GM18508 (cell line): ENCODE results near the gene XRCC4.

ENCODE experiments used
- ATAC-seq: cut with Tn5 transposase; IDR thresholded peaks from one replicate; pipeline ENCODE4 v1.9.1; 2021; ENCODE audit warnings: moderate number of reproducible peaks; ENCODE audit not compliant: insufficient read depth, unreplicated experiment

The XRCC4 gene

GRCh38 chr5:83069096-83069799 is 8.1 kb upstream of the XRCC4 start:
- no peak for ATAC-seq

DNA sequence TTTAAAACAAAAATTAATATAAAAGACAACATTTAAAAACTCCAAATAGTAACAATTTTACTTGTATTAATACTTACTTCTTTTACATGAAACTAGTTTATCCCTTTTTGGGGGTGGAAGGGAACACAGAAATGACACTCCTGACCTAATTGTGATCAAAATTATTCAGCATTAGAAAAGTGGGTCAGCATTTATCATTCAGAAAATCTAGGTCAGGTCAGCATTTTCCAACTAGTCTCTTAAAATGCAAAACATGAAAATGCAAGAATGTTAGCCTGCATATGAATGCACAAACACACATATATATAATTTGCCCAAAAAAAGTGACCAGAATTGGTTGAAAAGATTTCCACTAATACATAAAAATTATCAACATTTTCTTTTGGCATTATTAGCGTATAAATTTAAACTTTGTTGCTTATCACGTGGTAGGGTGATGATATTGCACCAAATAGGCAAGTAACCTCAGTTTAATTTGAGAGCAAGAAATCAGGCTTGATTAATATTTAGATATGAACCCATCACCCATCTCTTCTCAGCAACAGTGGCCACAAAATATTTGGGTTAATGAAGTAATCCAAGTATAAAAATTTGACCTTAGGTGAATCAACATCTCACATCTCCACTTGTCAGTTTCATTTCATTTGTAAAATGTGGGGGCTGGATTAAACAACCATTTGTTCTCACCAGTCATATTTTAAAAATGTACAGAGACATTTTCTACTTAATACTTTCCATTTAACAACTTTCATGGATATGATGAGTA is 5.9 kb upstream of the XRCC4 start:
- ATAC-seq, result no peak

- ATAC-seq, result no peak
Measured at GRCh38 chr5:83072966-83073365, 4.4 kb upstream of the XRCC4 start.

DNA sequence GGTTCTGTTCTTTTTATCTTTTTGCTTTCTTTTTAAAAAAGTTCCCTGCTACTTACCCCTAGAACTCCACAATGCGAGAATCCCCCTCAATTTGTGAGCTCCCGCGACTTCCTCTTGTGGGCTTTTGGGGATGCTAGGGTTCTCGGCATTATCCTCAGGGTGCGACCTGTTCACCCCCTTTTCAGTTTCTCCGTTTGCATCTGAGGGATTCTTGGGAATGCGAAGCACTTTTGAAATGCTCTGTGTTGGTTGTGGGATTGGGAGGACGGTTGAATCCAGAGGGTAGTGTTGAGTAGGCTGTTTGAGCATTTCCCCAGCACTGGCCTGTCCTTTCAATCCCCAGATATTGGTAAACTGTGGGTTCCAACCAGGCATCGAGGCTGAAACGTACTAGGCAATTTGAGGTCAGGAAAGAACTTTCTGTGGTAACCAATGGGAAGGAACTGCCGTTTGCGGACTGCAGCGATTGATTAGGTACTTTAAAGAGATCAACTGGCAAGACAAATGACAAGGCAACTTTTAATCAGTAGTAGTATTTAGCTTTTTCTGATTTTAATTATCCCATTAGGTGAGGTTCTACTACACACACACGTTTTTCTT is 415 bp downstream of the XRCC4 start:
- ATAC-seq, result peak; percentile 3

DNA sequence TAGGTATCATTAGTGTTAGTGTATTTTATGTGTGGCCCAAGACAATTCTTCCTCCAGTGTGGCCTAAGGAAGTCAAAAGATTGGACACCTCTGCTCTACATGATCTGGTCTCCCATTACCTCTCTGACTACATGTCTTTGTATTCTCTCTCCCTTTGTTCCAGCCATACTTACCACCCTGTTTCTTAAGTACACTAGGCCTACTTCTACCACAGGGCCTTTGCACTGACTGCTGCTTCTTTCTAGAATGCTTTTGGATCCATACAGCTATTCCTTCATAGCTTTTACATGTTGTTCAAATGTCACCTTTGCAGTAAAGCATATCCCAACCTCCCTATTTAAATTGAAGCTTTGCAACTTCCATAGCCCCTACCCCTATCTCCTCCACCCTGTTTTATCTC is 5.4 kb downstream of the XRCC4 start:
- no peak for ATAC-seq

DNA sequence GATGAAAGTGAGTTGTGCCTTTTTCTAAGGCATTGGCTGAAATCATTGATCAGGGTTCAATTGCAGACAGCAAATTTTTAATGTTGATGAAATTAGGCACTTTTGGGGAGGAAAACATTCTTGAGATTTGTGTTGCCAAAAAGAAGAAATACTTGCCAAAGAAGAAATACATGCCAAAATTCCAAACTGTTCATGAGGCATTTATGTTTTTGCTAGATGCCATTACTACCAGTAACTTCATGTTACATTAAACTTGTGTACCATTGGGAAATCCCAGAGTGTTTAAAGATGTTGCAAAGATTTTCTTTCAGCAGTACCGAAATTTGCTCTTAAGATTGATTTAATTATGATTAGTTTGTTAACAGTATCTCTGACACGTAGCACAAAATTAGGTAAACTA is 7.0 kb downstream of the XRCC4 start:
- ATAC-seq, result no peak

- no peak for ATAC-seq
Measured at GRCh38 chr5:83085106-83085505, 7.8 kb downstream of the XRCC4 start.

- no peak for ATAC-seq
Measured at GRCh38 chr5:83090169-83090568, 12.8 kb downstream of the XRCC4 start.

DNA sequence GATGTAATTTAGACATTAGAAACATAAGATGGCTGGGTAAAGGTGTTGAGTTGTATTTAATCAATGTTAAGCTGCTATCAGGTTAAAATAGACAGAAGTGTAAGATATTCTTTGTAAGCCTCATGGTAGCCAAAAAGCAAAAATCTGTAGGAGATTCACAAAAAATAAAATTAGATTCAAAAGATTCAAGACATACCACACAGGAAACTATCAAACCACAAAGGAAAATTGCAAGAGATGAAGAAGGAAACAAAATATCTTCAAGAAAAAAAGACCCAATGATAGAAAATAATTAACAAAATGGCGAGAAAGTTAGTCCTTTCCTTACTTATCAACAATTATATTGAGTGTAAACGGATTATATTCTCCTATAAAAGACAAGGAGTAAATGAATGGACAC is 15.3 kb downstream of the XRCC4 start:
- no peak for ATAC-seq

DNA sequence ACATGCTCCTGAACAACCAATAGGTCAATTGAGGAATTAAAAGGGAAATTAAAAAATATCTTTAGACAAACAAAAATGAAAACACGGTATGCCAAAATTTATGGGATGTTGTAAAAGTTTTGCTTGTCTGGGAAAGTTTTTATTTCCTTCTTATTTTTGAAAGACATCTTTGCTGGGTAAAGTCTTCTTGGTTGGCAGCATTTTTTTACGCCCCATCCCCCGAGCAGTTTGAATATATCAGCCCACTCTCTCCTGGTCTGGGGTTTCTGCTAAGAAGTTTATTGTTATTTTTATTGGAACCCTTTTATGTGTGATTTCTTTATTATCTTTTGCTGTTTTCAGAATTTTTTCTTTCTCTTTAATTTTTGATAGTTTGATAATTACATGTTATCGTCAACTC is 16.3 kb downstream of the XRCC4 start:
- no peak for ATAC-seq

GRCh38 chr5:83095163-83095956 is 18.0 kb downstream of the XRCC4 start:
- ATAC-seq, result no peak

DNA sequence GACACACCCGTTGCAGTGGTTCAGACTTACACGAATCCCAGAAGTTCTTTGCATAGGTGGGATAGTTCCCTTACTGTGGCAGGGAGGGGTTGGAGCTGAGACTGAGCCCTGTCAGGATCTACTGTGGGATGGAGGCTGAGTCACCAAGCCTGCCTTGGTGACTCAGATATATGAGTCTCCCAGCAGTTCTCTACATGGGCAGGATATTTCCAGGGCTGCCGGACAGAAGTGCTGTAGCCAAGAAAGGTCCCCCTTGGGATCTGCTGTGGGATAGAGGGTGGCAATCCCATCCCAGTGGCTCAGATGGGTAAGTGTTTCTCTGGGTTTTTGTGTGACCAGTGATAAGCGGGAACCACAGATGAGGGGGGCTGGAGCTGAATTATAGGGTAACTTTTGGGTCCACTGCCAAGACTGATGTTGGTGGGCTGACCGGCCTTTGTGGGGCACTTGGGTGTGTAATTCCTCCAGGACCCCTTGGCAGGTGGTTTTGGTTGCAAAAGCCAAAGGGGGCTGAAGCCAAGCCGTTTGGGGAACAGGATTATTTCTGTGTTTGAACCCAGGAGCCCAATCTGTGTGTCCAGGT is 18.7 kb downstream of the XRCC4 start:
- ATAC-seq, result no peak

DNA sequence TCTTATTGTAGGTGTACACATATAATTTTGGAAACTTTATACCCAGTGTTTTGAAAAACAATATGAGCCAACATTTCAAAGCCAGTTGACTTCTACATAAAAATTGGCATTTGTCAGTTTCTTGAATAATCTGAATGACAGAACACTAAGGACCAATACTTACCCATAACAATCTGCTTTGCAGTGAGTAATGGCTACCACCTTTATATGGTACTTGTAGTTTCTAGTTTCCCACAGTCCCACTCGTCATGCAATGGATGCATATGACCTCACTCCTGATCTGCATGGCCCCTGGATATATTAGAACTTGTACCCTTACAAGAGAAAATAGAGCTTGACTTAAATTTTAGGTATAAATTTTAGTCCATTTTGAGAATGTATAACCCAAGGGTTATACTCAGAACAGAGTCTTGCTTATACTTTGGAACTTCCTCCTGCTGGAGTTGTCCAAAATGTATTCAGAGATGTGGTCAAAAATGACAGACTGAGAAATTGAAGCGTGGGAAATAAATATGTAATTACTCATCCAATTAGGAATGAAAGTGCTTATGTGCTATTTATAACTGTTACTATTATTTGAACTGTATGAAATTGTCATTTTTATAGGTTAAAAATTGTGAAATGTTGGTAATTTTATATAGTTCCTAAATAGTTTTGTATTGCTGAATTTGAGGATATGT is 19.5 kb downstream of the XRCC4 start:
- ATAC-seq, result no peak

- ATAC-seq, result no peak
Measured at GRCh38 chr5:83097689-83098231, 20.4 kb downstream of the XRCC4 start.

DNA sequence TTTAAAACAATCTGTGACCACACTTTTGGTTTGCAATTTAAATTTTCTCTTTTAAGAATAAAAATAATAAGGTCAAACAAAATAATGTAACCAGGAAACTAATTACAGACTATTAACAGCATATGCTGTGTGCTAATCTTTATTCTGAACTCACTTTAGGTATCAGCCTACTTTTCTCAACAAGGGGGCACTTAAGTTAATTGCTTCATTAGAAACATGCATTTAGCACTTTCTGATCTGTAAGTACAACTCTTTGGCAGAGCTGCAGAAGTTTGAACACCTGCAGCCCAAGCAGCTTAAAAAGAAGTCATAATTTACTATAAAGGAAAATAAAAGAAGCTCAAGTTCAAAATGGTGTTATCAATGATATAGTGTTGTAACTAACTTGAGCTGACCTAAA is 21.7 kb downstream of the XRCC4 start:
- no peak for ATAC-seq

GRCh38 chr5:83099445-83099844 is 22.1 kb downstream of the XRCC4 start:
- no peak for ATAC-seq

DNA sequence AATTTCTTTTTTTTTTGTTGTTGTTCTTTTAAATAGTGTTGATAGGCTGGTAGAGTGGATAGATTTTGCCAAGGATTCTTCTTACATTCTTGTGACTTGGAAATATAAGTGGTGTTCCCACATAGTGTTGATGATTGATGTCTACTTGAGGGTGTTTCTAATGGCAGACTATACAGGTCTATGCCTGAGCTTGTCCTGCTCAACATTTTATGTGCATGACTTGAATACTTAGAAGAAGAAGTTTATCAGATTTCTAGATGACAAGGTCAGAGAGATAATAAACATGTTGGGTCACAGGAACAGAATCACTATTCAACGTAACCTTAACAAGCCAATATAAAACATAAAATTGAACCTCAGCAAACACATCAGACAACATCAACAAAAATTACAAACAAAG is 24.2 kb downstream of the XRCC4 start:
- ATAC-seq, result no peak

DNA sequence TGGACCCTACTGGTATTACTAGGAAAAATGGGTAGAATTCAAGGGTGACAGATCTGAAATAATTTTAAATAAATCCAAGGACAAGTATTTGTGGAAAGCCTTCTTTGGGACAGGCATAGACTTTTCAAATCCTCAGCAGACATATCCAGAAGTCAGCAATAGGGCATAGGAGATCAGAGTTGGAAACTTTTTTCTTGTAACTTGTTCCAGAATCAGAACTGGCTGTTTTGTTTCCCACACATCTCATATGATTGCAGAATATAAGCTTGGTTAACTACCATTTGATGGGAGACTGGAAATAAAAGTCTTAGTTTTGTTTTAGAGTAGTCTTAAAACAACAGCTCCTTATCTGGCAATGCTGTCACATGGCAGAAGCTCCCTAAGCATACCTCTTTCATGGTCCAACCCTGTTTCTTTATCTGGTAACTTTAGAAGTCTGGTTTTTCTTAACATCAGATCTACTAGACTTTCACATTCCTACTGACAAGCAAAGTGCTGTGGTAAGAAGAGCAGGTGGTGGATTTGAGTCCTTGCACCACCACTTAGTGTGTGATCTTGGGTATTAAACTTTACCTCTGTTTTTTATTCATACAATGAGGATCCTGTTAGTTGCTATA is 25.1 kb downstream of the XRCC4 start:
- no peak for ATAC-seq

GRCh38 chr5:83104021-83104420 is 26.7 kb downstream of the XRCC4 start:
- ATAC-seq, result no peak
